Endothelial cell of umbilical vein (primary cell): ENCODE results near the gene ATXN10. TPM values are rescaled to one million over a fixed set of nuclear protein-coding genes. Genes with fewer than 3 reads are reported as not detected.

Experiments used
- BruUV-seq: library from RNA; stranded (reverse); fragments of 400-500 nt; replicated peaks from 2 replicates; lab custom pipeline; 2021; lab: Mats Ljungman, UMichigan
- CTCF ChIA-PET: fragments of 300-600, 350-600 bp; sonication (Branson Sonifier 250); formaldehyde crosslinking; loops from one replicate; lab custom pipeline; 2021; ENCODE audit warnings: antibody characterized with exemption, inconsistent platforms; lab: Charles Lee
- POLR2A ChIA-PET: fragments of 300-600, 350-600 bp; sonication (Branson Sonifier 250); formaldehyde crosslinking; loops from one replicate; lab custom pipeline; 2021; ENCODE audit warnings: antibody characterized with exemption, inconsistent platforms; lab: Charles Lee
- DNase-seq: peaks from one replicate; pipeline ENCODE4 v3.0.0-alpha.2; 2011; ENCODE audit warnings: low read depth, low spot score
- FAIRE-seq: peaks from 2 replicates; lab custom pipeline; 2011; peaks lifted over from hg19 to GRCh38; lab: Jason Lieb, UNC
- H2AFZ ChIP-seq: 2 replicates; pipeline ENCODE4 v1.6.0; 2012; ENCODE audit warnings: low read depth, low read length, control low read depth, inconsistent platforms
- H3K27ac ChIP-seq: 2 replicates; pipeline ENCODE4 v1.5.1; 2011; ENCODE audit warnings: low read depth, mild to moderate bottlenecking, control low read depth, low read length, moderate library complexity; ENCODE audit not compliant: insufficient read depth
- H3K27me3 ChIP-seq, 2 experiments: 2 replicates each; pipeline versions ENCODE4 v1.6.0 to v1.6.1; 2011; ENCODE audit warnings: low read length in 2 of 2, mixed read lengths in 1 of 2; ENCODE audit not compliant: control insufficient read depth in 2 of 2, insufficient read depth in 2 of 2
- H3K36me3 ChIP-seq, 2 experiments: 2 replicates in 1 of 2; 3 replicates in 1 of 2; pipeline ENCODE4 v1.5.1; 2011; ENCODE audit warnings: low read length in 2 of 2, mild to moderate bottlenecking in 1 of 2, moderate library complexity in 1 of 2; ENCODE audit not compliant: control insufficient read depth in 2 of 2, insufficient read depth in 2 of 2; ENCODE audit errors: extremely low read depth in 1 of 2
- H3K4me1 ChIP-seq: 3 replicates; pipeline ENCODE4 v1.5.1; 2011; ENCODE audit warnings: mild to moderate bottlenecking, low read length; ENCODE audit not compliant: control insufficient read depth, insufficient read depth; ENCODE audit errors: extremely low read depth
- H3K4me2 ChIP-seq: 2 replicates; pipeline ENCODE4 v1.6.1; 2011; ENCODE audit warnings: low read length, control low read depth, mixed read lengths; ENCODE audit not compliant: insufficient read depth
- H3K4me3 ChIP-seq, 3 experiments: fragments of 200-600 bp in 1 of 3; sonication (generic), shearing (Covaris generic) in 1 of 3; replicated peaks in 1 of 3; 2 replicates each; pipeline ENCODE4 v1.5.1; 2011 to 2016; ENCODE audit warnings: control low read depth in 3 of 3, low read length in 3 of 3, mild to moderate bottlenecking in 2 of 3, inconsistent platforms in 1 of 3, low read depth in 1 of 3, moderate library complexity in 1 of 3; ENCODE audit not compliant: insufficient read depth in 1 of 3
- H3K79me2 ChIP-seq: 2 replicates; pipeline ENCODE4 v1.6.0; 2012; ENCODE audit warnings: low read length, inconsistent platforms; ENCODE audit not compliant: control insufficient read depth, insufficient read depth
- H3K9ac ChIP-seq: replicated peaks from 2 replicates; pipeline ENCODE3; 2011; ENCODE audit warnings: low read length, control low read depth; ENCODE audit not compliant: insufficient read depth; ENCODE audit errors: extremely low read depth
- H3K9me1 ChIP-seq: replicated peaks from 3 replicates; pipeline ENCODE4 v1.6.0; 2011; ENCODE audit warnings: mild to moderate bottlenecking, low read length; ENCODE audit not compliant: control insufficient read depth, insufficient read depth; ENCODE audit errors: extremely low read depth
- H3K9me3 ChIP-seq: replicated peaks from 2 replicates; pipeline ENCODE4 v1.5.1; 2012; ENCODE audit warnings: low read length, inconsistent platforms; ENCODE audit not compliant: control insufficient read depth, insufficient read depth
- H4K20me1 ChIP-seq: replicated peaks from 2 replicates; pipeline ENCODE3; 2011; ENCODE audit warnings: mild to moderate bottlenecking, low read length; ENCODE audit not compliant: control insufficient read depth, insufficient read depth; ENCODE audit errors: extremely low read depth
- CTCF ChIP-seq, 2 donors: IDR thresholded peaks; 1 replicate in 1 of 2; 2 replicates in 1 of 2; pipeline ENCODE4 v1.5.1; 2011; ENCODE audit warnings: low read length in 2 of 2, mild to moderate bottlenecking in 2 of 2, moderate library complexity in 2 of 2, control low read depth in 1 of 2, inconsistent platforms in 1 of 2, low read depth in 1 of 2; ENCODE audit not compliant: insufficient read depth in 1 of 2; ENCODE audit errors: extremely low read depth in 1 of 2
- EZH2 ChIP-seq: IDR thresholded peaks from 2 replicates; pipeline ENCODE4 v1.6.1; 2012; ENCODE audit warnings: borderline replicate concordance, low read depth, mild to moderate bottlenecking, moderate library complexity, low read length, inconsistent platforms; ENCODE audit not compliant: severe bottlenecking
- FOS ChIP-seq: IDR thresholded peaks from 2 replicates; pipeline ENCODE4 v1.6.1; 2011; ENCODE audit warnings: mild to moderate bottlenecking, low read length, moderate library complexity, borderline replicate concordance; ENCODE audit not compliant: insufficient read depth
- GATA2 ChIP-seq: IDR thresholded peaks from 2 replicates; pipeline ENCODE4 v1.7.0; 2011; ENCODE audit warnings: low read depth, mild to moderate bottlenecking, moderate library complexity, mixed read lengths, low read length; ENCODE audit not compliant: insufficient read length, insufficient read depth
- JUN ChIP-seq: IDR thresholded peaks from 2 replicates; pipeline ENCODE4 v1.6.1; 2011; ENCODE audit warnings: borderline replicate concordance, low read depth; ENCODE audit not compliant: insufficient read length, insufficient read depth
- MAX ChIP-seq: IDR thresholded peaks from 2 replicates; pipeline ENCODE4 v1.6.1; 2011; ENCODE audit not compliant: insufficient read depth, insufficient read length
- MYC ChIP-seq: IDR thresholded peaks from one replicate; pipeline ENCODE4 v1.6.1; 2011; ENCODE audit warnings: mild to moderate bottlenecking, low read depth, low read length
- POLR2A ChIP-seq: IDR thresholded peaks from 2 replicates; pipeline ENCODE4 v1.6.1; 2012; ENCODE audit warnings: low read depth, mild to moderate bottlenecking, control low read depth, low read length
- POLR2AphosphoS5 ChIP-seq: IDR thresholded peaks from 2 replicates; pipeline ENCODE4 v1.6.1; 2012; ENCODE audit warnings: low read depth, mild to moderate bottlenecking, control low read depth, low read length, moderate library complexity; ENCODE audit not compliant: insufficient read depth
- dilution Hi-C: fragments of 300-500 bp; cut with MboI; formaldehyde crosslinking; loops from one replicate; pipeline ENCODE4 v1.15.0; 2019; ENCODE audit warnings: low sequenced_read_pairs; ENCODE audit not compliant: extremely low pct_ligation_motif_present
- intact Hi-C: fragments of 100-400 bp; cut with micrococcal nuclease; formaldehyde crosslinking; loops from one replicate; pipeline ENCODE4 v1.10.0; 2022
- polyA plus RNA-seq, 4 experiments: library from polyadenylated mRNA; depleted of rRNA in 3 of 4; stranded (reverse) in 3 of 4; unstranded in 1 of 4; fragments of >200 nt; gene quantifications; 2 replicates each; pipeline versions ENCODE4 v1.2.1 to v1.2.3, GENCODE V29; 2011 to 2012; ENCODE audit warnings: missing spikeins in 1 of 4
- total RNA-seq: library from RNA; stranded (reverse); gene quantifications from 2 replicates; pipeline ENCODE4 v1.2.3, GENCODE V29; 2021

The ATXN10 gene
- total and polyA plus RNA-seq, 2 donors (not counting 3 experiments of a cell fraction or from before 2014, with no cell fraction given), result 73.2 to 91.9 TPM

GRCh38 chr22:45799291-45799690, 127.7 kb downstream of the ATXN10 start:
- DNase-seq (no peak), FAIRE-seq (no peak)
- H3K36me3 ChIP-seq, result no peaks in the 10 kb centered on the region
- H3K9me3 ChIP-seq, result peaks cover 3% of the 10 kb centered on the region
- H3K4me3 ChIP-seq, result no peak overlapping the region
- no peak overlapping the region for H3K9ac ChIP-seq
- H3K9me1 ChIP-seq, result no peaks in the 10 kb centered on the region
- H3K27ac ChIP-seq, result no peak overlapping the region
- dilution Hi-C loops (no loop called here), intact Hi-C loops (no loop called here)
- no peaks in the 10 kb centered on the region for H4K20me1 ChIP-seq
- CTCF ChIA-PET, result no interaction called here
- POLR2A ChIA-PET, result no interaction called here
- H3K27me3 ChIP-seq, result no peaks in the 10 kb centered on the region
- TF ChIP-seq MYC, result no peak
- no peak for TF ChIP-seq POLR2A
- TF ChIP-seq EZH2, result no peak
- no peak for TF ChIP-seq GATA2
- no peak for TF ChIP-seq CTCF (IDR thresholded peaks at IDR 0.05; ENCODE audit: extremely low read depth in 1 of 2, insufficient read depth in 1 of 2, low read depth in 1 of 2, low read length in 2 of 2)
- TF ChIP-seq POLR2AphosphoS5, result no peak
- BruUV-seq, result no TSS peak
- H3K4me2 ChIP-seq, result no peak overlapping the region
- no peak overlapping the region for H2AFZ ChIP-seq
- no peaks in the 10 kb centered on the region for H3K79me2 ChIP-seq
- H3K4me1 ChIP-seq, result no peaks in the 10 kb centered on the region

GRCh38 chr22:45802054-45802453, 130.4 kb downstream of the ATXN10 start:
- Histone ChIP-seq H3K4me1 (peaks cover 11% of the 10 kb centered on the region), H3K4me3 (no peak overlapping the region), H3K27ac (no peak overlapping the region), H3K4me2 (no peak overlapping the region), H3K27me3 (no peaks in the 10 kb centered on the region), H3K9me1 (no peaks in the 10 kb centered on the region), H3K36me3 (no peaks in the 10 kb centered on the region), H2AFZ (no peak overlapping the region), H3K9ac (no peak overlapping the region), H4K20me1 (peaks cover 3% of the 10 kb centered on the region), H3K79me2 (no peaks in the 10 kb centered on the region), H3K9me3 (no peaks in the 10 kb centered on the region)
- dilution Hi-C loops (no loop called here), intact Hi-C loops (no loop called here)
- FAIRE-seq, result no peak
- ChIA-PET CTCF (no interaction called here), POLR2A (no interaction called here)
- DNase-seq, result no peak
- no peak for TF ChIP-seq MAX
- no peak for TF ChIP-seq JUN
- TF ChIP-seq MYC, result no peak
- TF ChIP-seq FOS, result no peak
- TF ChIP-seq GATA2, result no peak
- no peak for TF ChIP-seq POLR2A
- no peak for TF ChIP-seq CTCF (IDR thresholded peaks at IDR 0.05; ENCODE audit: extremely low read depth in 1 of 2, insufficient read depth in 1 of 2, low read depth in 1 of 2, low read length in 2 of 2)
- no peak for TF ChIP-seq POLR2AphosphoS5
- no peak for TF ChIP-seq EZH2
- no TSS peak for BruUV-seq
